ENCODE results near the gene FBLN2. TPM values are rescaled to one million over a fixed set of nuclear protein-coding genes. Genes with fewer than 3 reads are reported as not detected.

Gene FBLN2
- total RNA-seq, 4 donors from 2014 or later = 6.3 to 122 (median 25.7) TPM

GRCh38 chr3:13575459-13576061, 26.6 kb downstream of the FBLN2 start:
- intact Hi-C loops (cut with DNase I) = no loop called here
- H3K27ac ChIP-seq = peak overlapping the region in 2 of 4 donors; percentile 9 to 25
- DNase-seq = no peak

GRCh38 chr3:13577181-13578121, 28.5 kb downstream of the FBLN2 start:
- Histone ChIP-seq H3K4me3 (no peak overlapping the region), H3K36me3 (no peaks in the 10 kb centered on the region), H3K4me1 (peaks cover 0 to 52% (median 8%) of the 10 kb centered on the region in 3 donors), H3K9me3 (no peaks in the 10 kb centered on the region), H3K27ac (no peak overlapping the region), H3K27me3 (peaks cover 0 to 5% (median 0%) of the 10 kb centered on the region in 4 donors)
- 86 to 92% methylated on average over 11 to 12 of the region's 14 CpGs for WGBS, 2 donors
- intact Hi-C loops (cut with DNase I) = no loop called here
- TF ChIP-seq CTCF (IDR thresholded peaks at IDR 0.05) = no peak
- TF ChIP-seq POLR2A (IDR thresholded peaks at IDR 0.05) = no peak
- DNase-seq = no peak

More at GRCh38 chr3:13575459-13576061, 26.6 kb downstream of the FBLN2 start:
- TF ChIP-seq POLR2A (IDR thresholded peaks at IDR 0.05) (no peak), CTCF (IDR thresholded peaks at IDR 0.05) (no peak)
- peaks cover 0 to 33% (median 5%) of the 10 kb centered on the region in 3 donors for H3K4me1 ChIP-seq
- peaks cover 0 to 5% (median 0%) of the 10 kb centered on the region in 4 donors for H3K27me3 ChIP-seq
- H3K9me3 ChIP-seq = no peaks in the 10 kb centered on the region
- H3K36me3 ChIP-seq = no peaks in the 10 kb centered on the region
- WGBS, 2 donors = 24% methylated on average over 2 of the region's 11 CpGs; no CpG with 5 or more reads in 1 of the 2 donors
- no peak overlapping the region for H3K4me3 ChIP-seq

- TF ChIP-seq POLR2A (IDR thresholded peaks at IDR 0.05) = no peak
- no peak for TF ChIP-seq CTCF (IDR thresholded peaks at IDR 0.05)
- no peak for DNase-seq
- no peaks in the 10 kb centered on the region for H3K9me3 ChIP-seq
- H3K27ac ChIP-seq = no peak overlapping the region
- peaks cover 0 to 5% (median 0%) of the 10 kb centered on the region in 4 donors for H3K27me3 ChIP-seq
- H3K36me3 ChIP-seq = no peaks in the 10 kb centered on the region
- intact Hi-C loops (cut with DNase I) = no loop called here
- peaks cover 0 to 60% (median 10%) of the 10 kb centered on the region in 3 donors for H3K4me1 ChIP-seq
- WGBS, 2 donors = 29 to 36% methylated on average over 2 of the region's 2 CpGs
- no peak overlapping the region for H3K4me3 ChIP-seq
Observed at GRCh38 chr3:13578251-13578650, 29.3 kb downstream of the FBLN2 start.

GRCh38 chr3:13579063-13579462, 30.1 kb downstream of the FBLN2 start:
- Histone ChIP-seq H3K27ac (no peak overlapping the region), H3K9me3 (no peaks in the 10 kb centered on the region), H3K36me3 (no peaks in the 10 kb centered on the region), H3K4me1 (peaks cover 0 to 59% (median 8%) of the 10 kb centered on the region in 3 donors), H3K4me3 (no peak overlapping the region), H3K27me3 (peaks cover 0 to 5% (median 0%) of the 10 kb centered on the region in 4 donors)
- whole genome bisulfite sequencing, 2 donors = 58 to 80% methylated on average over 4 of the region's 4 CpGs
- no peak for DNase-seq
- TF ChIP-seq POLR2A (IDR thresholded peaks at IDR 0.05) = no peak
- TF ChIP-seq CTCF (IDR thresholded peaks at IDR 0.05) = no peak
- intact Hi-C loops (cut with DNase I) = no loop called here
